Activated naive CD8-positive, alpha-beta T cell treated with anti-CD3 and anti-CD28 coated beads for 36 hours (primary cell): ENCODE results near the gene ZCCHC12. TPM values are rescaled to one million over a fixed set of nuclear protein-coding genes. Genes with fewer than 3 reads are reported as not detected.
"Not testable (repeated sequence)": the region's sequence is repeated elsewhere in the genome, so short reads cannot be mapped to it uniquely, and the experiment has no call there.

Experiments used
- DNase-seq: peaks from one replicate; pipeline ENCODE4 v3.0.0; 2021
- H3K27ac Mint-ChIP-seq: one replicate; pipeline ENCODE4 v1.8.0; 2022; ENCODE audit warnings: mild to moderate bottlenecking, moderate library complexity, mixed read lengths
- H3K27me3 Mint-ChIP-seq: one replicate; pipeline ENCODE4 v1.8.0; 2022; ENCODE audit warnings: mild to moderate bottlenecking, mixed read lengths
- H3K36me3 Mint-ChIP-seq: one replicate; pipeline ENCODE4 v1.8.0; 2021; ENCODE audit warnings: mild to moderate bottlenecking, mixed read lengths
- H3K4me1 Mint-ChIP-seq: one replicate; pipeline ENCODE4 v1.8.0; 2021; ENCODE audit warnings: mixed read lengths
- H3K4me3 Mint-ChIP-seq: one replicate; pipeline ENCODE4 v1.8.0; 2022; ENCODE audit warnings: mild to moderate bottlenecking, moderate library complexity, mixed read lengths
- H3K9me3 Mint-ChIP-seq: one replicate; pipeline ENCODE4 v1.8.0; 2022; ENCODE audit warnings: mixed read lengths
- total RNA-seq, 2 experiments: library from RNA; stranded (reverse); gene quantifications; one replicate each; pipeline ENCODE4 v1.2.3, GENCODE V29; 2021

ZCCHC12 gene
- total RNA-seq, result under 1 TPM in 1 of 2 experiments, not detected in 1; 0.16 TPM

DNA sequence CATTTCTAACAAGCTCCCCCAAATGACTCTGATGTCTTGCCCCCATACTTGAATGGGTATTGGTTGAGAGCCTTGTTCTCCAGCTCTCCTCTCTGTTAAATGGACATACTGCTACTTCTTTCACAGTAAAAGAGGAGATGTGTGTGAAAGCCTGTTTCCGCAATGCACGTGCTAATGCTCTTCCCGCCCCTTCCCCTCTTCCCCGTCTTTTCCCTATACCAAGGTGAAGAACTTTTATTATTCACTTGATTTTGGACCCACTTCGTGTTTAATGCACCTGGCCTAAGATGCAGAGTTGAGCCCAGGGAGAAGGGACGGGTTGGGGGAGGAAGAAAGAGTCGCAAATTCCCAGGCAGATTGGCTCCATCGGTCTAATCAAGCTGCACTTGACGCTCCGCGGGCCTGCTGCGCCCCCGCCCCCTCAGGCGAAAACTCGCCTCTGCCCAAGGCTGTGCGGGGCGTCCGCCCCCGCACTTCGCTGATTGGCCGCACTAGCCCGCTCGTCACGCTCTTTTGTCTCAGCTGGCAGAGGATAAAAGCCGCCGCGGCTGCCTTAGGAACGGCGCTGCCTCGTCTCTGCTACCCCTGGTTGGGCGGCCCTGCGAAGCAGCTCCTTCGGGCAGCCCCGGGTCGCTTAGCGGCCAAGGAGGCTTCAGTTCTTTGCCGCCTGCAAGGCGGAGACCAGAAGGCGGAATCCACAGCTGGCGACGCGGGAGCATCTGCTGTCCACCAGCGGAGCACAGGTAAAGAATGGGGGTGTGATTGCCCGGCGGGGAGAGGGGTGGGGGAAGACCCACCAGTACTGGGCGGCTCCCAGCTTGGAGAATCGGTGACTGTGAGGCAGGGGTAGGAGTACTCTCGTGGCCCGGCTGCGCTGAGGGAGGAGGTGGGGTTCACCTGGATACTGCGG lies at the start of gene ZCCHC12:
ZCCHC12 (plus strand) TSS at position 562 of the 910 bp plus-strand sequence. CDS start 1,421 bp downstream, outside the sequence.
- H3K27me3 Mint-ChIP-seq, result peaks cover 45% of the 10 kb centered on the region
- H3K4me1 Mint-ChIP-seq, result peaks cover 27% of the 10 kb centered on the region
- no peak within 1 kb of the TSS for H3K27ac Mint-ChIP-seq
- H3K4me3 Mint-ChIP-seq, result peak within 1 kb of the TSS; percentile 72
- no peaks in the 10 kb centered on the region for H3K36me3 Mint-ChIP-seq
- peak; percentile 54 for DNase-seq
- H3K9me3 Mint-ChIP-seq, result no peaks in the 10 kb centered on the region

- no peaks in the 10 kb centered on the region for H3K4me1 Mint-ChIP-seq
- no peaks in the 10 kb centered on the region for H3K36me3 Mint-ChIP-seq
- H3K9me3 Mint-ChIP-seq, result no peaks in the 10 kb centered on the region
- H3K4me3 Mint-ChIP-seq, result no peak overlapping the region
- DNase-seq, result no peak
- H3K27ac Mint-ChIP-seq, result no peak overlapping the region
- no peaks in the 10 kb centered on the region for H3K27me3 Mint-ChIP-seq
These were observed 44.0 kb upstream of the ZCCHC12 start for GRCh38 chrX:118779581-118779980.

- Mint-ChIP-seq H3K4me3 (no peak overlapping the region), H3K36me3 (no peaks in the 10 kb centered on the region)
These were observed 43.1 kb upstream of the ZCCHC12 start for GRCh38 chrX:118780509-118780908.

DNA sequence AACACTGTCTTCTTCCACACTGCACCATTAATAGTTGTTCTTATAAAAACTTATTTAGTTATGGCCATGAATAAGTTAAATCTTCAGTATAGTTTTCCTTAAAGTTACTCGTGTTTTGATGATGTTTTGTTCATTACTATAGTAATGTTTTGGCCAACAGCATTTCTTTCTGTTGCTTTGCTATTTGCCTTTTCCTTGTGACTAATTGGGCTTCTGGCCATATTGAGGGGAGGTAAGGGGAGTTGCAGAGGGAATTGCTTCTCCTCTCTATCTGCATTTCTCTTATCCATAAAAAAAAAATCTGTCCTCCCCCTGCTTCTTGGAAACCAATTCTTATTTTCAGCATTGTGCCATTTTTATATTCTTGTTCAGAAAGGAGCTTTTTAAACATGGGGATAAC lies 42.7 kb upstream of the ZCCHC12 start:
- no peaks in the 10 kb centered on the region for H3K27me3 Mint-ChIP-seq
- H3K4me3 Mint-ChIP-seq, result no peak overlapping the region
- no peak overlapping the region for H3K27ac Mint-ChIP-seq
- H3K9me3 Mint-ChIP-seq, result no peaks in the 10 kb centered on the region
- H3K36me3 Mint-ChIP-seq, result no peaks in the 10 kb centered on the region
- no peak for DNase-seq
- H3K4me1 Mint-ChIP-seq, result no peaks in the 10 kb centered on the region

More at GRCh38 chrX:118780509-118780908, 43.1 kb upstream of the ZCCHC12 start:
- H3K27me3 Mint-ChIP-seq, result no peaks in the 10 kb centered on the region
- no peaks in the 10 kb centered on the region for H3K9me3 Mint-ChIP-seq
- no peak overlapping the region for H3K27ac Mint-ChIP-seq
- DNase-seq, result no peak
- no peaks in the 10 kb centered on the region for H3K4me1 Mint-ChIP-seq

GRCh38 chrX:118795528-118796280 lies 27.9 kb upstream of the ZCCHC12 start:
- DNase-seq, result no peak
- Mint-ChIP-seq H3K4me3 (no peak overlapping the region), H3K9me3 (no peaks in the 10 kb centered on the region), H3K27ac (no peak overlapping the region), H3K27me3 (peaks cover 7% of the 10 kb centered on the region), H3K4me1 (no peaks in the 10 kb centered on the region), H3K36me3 (no peaks in the 10 kb centered on the region)

GRCh38 chrX:118802857-118803256 lies 20.8 kb upstream of the ZCCHC12 start:
- Mint-ChIP-seq H3K9me3 (no peaks in the 10 kb centered on the region), H3K4me1 (peaks cover 1% of the 10 kb centered on the region), H3K27ac (no peak overlapping the region), H3K36me3 (no peaks in the 10 kb centered on the region), H3K4me3 (no peak overlapping the region), H3K27me3 (peaks cover 13% of the 10 kb centered on the region)
- DNase-seq, result no peak

DNA sequence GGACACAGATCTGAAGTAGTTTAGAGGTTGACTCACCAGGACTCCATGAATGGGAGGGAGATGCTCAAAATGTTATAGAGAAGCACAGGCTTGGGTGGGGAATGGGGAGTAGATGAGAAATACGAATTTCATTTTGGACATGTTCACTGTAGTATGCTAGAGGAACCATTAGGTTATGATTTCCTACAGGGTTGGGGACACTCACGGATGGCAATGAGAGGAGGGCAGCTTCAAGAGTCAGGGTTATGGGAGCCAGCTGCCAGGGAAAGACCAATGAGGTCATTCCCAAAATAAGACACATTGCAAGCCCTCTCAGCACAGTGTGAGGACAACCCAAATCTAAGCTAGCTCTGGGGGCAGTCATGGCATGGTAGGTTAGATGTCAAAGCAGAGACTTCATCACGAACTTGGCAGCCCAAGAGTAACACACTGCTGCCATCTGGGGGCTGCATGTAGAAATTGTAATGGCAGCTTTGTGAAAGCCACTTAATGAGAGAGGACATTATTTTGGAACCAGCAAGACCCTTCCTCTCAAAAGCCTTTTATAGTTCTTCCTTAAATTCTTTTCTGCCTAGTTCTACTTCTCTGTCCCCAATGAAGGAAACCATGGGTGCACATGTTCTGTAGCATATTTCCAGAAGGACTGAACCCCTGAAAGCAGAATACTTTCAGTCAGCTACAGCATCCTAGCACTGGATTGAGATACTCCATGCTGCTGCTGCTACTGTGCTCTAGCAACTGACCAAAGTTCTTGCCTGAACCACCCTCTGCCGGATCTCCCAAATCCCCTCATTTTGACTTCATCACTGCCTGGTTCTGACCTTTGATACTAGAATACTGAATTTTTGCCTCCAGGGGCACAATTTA lies 16.2 kb upstream of the ZCCHC12 start:
- no peaks in the 10 kb centered on the region for H3K36me3 Mint-ChIP-seq
- no peak overlapping the region for H3K4me3 Mint-ChIP-seq

GRCh38 chrX:118817257-118817656 lies 6.4 kb upstream of the ZCCHC12 start:
- H3K9me3 Mint-ChIP-seq, H3K4me3 Mint-ChIP-seq, H3K27ac Mint-ChIP-seq, DNase-seq, H3K27me3 Mint-ChIP-seq, H3K4me1 Mint-ChIP-seq, H3K36me3 Mint-ChIP-seq: not testable (repeated sequence)

More for the DNA sequence above, 16.2 kb upstream of the ZCCHC12 start:
- peaks cover 1% of the 10 kb centered on the region for H3K4me1 Mint-ChIP-seq
- DNase-seq, result peak; percentile 34
- peaks cover 17% of the 10 kb centered on the region for H3K27me3 Mint-ChIP-seq
- H3K9me3 Mint-ChIP-seq, result no peaks in the 10 kb centered on the region
- H3K27ac Mint-ChIP-seq, result no peak overlapping the region

DNA sequence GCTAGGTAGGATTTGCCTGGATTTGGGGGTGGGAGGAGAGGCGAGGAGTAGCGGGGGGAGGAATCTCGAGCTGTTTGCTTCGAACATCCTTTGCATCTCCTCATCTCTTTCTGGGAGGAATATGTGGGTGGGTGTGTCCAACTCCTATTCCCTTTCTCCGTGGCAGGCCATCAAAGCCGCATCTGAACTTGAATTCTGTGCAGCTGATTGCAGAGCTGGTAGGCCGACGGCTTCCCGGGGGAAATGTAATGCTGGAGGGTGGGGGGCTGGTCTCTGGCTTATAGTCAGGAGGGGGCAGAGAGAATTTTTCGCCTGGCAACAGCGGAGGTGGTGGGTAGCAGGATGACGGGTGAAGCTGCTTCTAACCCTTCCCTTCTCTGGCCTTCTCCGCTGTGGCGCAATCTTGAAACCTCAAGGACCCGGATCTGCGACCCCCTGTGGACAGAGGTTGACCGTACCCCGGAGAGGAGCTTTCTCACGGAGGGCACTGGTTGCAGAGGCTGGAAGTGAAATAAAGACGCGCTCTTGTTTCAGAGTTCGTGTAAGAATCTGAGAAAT lies 628 bp downstream of the ZCCHC12 start:
- peaks cover 27% of the 10 kb centered on the region for H3K4me1 Mint-ChIP-seq
- no peak overlapping the region for H3K27ac Mint-ChIP-seq
- H3K9me3 Mint-ChIP-seq, result no peaks in the 10 kb centered on the region
- peaks cover 50% of the 10 kb centered on the region for H3K27me3 Mint-ChIP-seq
- peak overlapping the region; percentile 72 for H3K4me3 Mint-ChIP-seq
- no peak for DNase-seq
- no peaks in the 10 kb centered on the region for H3K36me3 Mint-ChIP-seq

GRCh38 chrX:118825227-118825626 lies 1.6 kb downstream of the ZCCHC12 start:
- no peaks in the 10 kb centered on the region for H3K9me3 Mint-ChIP-seq
- H3K4me1 Mint-ChIP-seq, result peaks cover 27% of the 10 kb centered on the region
- H3K36me3 Mint-ChIP-seq, result no peaks in the 10 kb centered on the region
- H3K27ac Mint-ChIP-seq, result no peak overlapping the region
- peaks cover 55% of the 10 kb centered on the region for H3K27me3 Mint-ChIP-seq
- no peak overlapping the region for H3K4me3 Mint-ChIP-seq
- DNase-seq, result no peak

DNA sequence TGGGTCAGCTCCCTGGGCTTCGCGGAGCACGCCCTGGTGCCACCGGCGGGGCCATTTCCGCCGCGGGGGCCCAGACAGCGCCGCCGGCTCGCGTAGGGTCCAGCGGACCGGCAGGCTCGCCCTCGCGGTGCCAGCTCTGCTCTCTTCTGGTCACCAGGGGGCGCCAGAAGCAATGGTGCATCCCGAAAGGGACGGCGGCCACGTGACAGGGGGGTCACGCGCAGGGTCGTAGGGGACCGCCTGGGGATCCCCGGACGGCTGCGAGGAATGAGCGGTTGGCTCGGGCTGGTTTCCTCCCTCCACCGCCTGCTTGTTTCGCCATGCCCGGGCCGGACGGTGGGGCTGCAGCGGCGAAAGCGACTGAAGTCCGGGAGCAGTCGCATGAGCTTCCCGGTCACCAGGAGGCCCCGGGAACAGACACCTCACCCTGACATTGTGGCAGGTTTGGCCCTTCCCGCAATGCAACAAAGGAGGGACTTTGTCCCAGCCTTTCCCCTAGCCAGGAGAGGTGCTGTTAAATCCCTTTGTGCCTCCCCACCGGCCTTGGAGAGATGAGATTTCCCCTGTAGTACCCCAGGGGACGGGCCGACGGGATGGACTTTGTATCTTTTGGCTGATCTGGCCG lies 15.8 kb downstream of the ZCCHC12 start:
- no peaks in the 10 kb centered on the region for H3K36me3 Mint-ChIP-seq
- no peaks in the 10 kb centered on the region for H3K9me3 Mint-ChIP-seq
- peak overlapping the region; percentile 50 for H3K4me3 Mint-ChIP-seq
- H3K27ac Mint-ChIP-seq, result no peak overlapping the region
- H3K4me1 Mint-ChIP-seq, result no peaks in the 10 kb centered on the region
- H3K27me3 Mint-ChIP-seq, result peaks cover 21% of the 10 kb centered on the region
- DNase-seq, result peak; percentile 74

DNA sequence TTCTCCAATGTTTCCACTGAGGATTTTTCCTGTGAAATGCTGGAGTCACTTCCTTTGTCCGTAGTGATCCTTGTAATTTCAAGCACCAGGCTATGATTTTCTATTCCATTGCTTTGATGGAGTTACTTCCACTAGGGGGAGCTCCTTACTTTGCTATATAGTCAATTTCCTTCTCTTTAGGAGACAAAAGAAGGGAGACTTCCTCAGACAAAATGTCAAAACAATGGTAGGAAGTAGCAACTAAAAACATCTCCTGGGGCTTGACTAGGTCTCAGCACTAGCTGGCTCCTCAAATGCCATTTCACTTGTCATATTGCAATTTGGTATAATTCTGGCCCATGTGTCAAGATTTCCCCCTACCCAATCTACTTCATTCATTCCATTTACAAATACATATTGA lies 24.1 kb downstream of the ZCCHC12 start:
- Mint-ChIP-seq H3K4me3 (no peak overlapping the region), H3K9me3 (no peaks in the 10 kb centered on the region), H3K36me3 (no peaks in the 10 kb centered on the region), H3K27me3 (peaks cover 3% of the 10 kb centered on the region), H3K27ac (no peak overlapping the region), H3K4me1 (no peaks in the 10 kb centered on the region)
- DNase-seq, result no peak

DNA sequence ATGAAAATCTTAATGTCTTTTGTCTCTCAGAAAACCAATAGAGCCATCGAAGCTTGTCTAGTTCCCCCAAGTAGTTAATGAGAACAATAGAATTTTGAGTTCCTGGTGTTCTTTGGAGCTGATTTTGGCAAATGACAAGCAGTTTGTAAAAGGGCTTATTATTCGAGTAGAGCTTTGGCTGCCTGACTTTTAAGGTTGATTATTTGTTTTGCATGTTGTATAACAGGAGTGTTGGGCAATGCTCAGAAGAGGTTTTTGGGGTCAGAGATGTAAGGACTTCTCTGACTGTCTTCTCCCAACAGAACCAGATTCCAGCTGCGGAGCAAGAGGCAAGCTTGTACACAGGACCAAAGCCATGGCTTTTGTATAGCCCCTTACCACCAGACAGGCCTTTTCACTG lies 30.0 kb downstream of the ZCCHC12 start:
- no peaks in the 10 kb centered on the region for H3K4me1 Mint-ChIP-seq
- H3K36me3 Mint-ChIP-seq, result no peaks in the 10 kb centered on the region
- no peaks in the 10 kb centered on the region for H3K27me3 Mint-ChIP-seq

DNA sequence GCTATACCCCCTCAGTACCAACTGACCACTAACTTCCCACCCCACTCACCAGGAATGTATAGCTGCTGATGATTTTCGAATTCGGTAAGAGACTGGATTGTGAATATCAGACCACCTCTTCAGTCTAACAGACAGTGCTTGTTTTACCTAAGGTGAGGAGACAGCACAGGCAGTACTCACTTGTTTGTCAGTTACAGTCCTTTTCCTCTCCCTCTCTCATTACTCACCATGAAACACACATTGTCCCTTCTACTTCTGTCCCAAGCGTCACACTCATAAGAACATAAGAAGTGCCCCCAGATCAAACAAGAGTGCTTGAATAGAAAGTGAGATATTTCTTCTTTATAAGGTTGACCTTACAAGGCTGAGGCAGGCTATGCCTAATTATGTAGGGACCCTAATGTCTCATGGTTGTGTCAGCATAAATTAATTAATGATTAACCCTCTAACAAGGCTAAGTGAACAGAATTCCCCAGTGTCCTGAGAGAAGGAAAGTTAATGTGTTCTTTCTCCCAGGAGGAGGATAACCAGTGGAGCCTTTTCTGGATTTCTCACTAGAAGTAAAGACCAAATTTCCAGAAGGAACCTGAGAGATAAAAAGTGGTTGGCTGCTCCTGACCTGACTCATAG lies 32.2 kb downstream of the ZCCHC12 start:
- Mint-ChIP-seq H3K9me3 (no peaks in the 10 kb centered on the region), H3K36me3 (no peaks in the 10 kb centered on the region), H3K27me3 (no peaks in the 10 kb centered on the region), H3K27ac (no peak overlapping the region), H3K4me1 (no peaks in the 10 kb centered on the region), H3K4me3 (no peak overlapping the region)
- no peak for DNase-seq

More for the DNA sequence above, 30.0 kb downstream of the ZCCHC12 start:
- Mint-ChIP-seq H3K4me3 (no peak overlapping the region), H3K9me3 (no peaks in the 10 kb centered on the region), H3K27ac (no peak overlapping the region)
- no peak for DNase-seq
